ENCODE data around the gene SWT1.

GRCh38 chr1:185157599-185158412, 839 bp downstream of the SWT1 start:
- TF ChIP-seq ZNF384 (IDR thresholded peaks at IDR 0.05) (no peak), FOXM1 (IDR thresholded peaks at IDR 0.05; ENCODE audit: borderline replicate concordance) (no peak), SUZ12 (IDR thresholded peaks at IDR 0.05) (no peak), FOXA1 (IDR thresholded peaks at IDR 0.05) (no peak), TARDBP (IDR thresholded peaks at IDR 0.05) (no peak), HDGF (IDR thresholded peaks at IDR 0.05; ENCODE audit: borderline replicate concordance) (no peak)

Measured in HEK293T (cell line).